ENCODE measurements around the gene UXS1. TPM values are rescaled to one million over a fixed set of nuclear protein-coding genes. Genes with fewer than 3 reads are reported as not detected.

The UXS1 gene
- total RNA-seq, 4 donors from 2014 or later, result 8.0 to 46.9 (median 18.4) TPM

GRCh38 chr2:106109675-106110424 lies 84.3 kb downstream of the UXS1 start:
- in situ Hi-C loops (cut with MboI; ENCODE audit: low sequenced_read_pairs in 4 of 4), result loop anchor here in 3 of 4 donors (5.0 to 25.0 kb wide), 3 partner anchors 352 to 435 kb away; partner anchors contain the start of gene RGPD3 (in 1 of the 3)
- intact Hi-C loops (cut with DNase I; ENCODE audit: low total_unique reads), result loop anchor here (10.0 kb wide), 1 partner anchor 365 kb away; no protein-coding TSS in a partner anchor
- Histone ChIP-seq H3K9me3 (no peaks in the 10 kb centered on the region), H3K27ac (no peak overlapping the region), H3K4me1 (peaks cover 7 to 10% of the 10 kb centered on the region in 2 donors), H3K4me3 (no peak overlapping the region), H3K27me3 (no peaks in the 10 kb centered on the region), H3K36me3 (peaks cover 0 to 16% of the 10 kb centered on the region in 2 donors)
- TF ChIP-seq CTCF (IDR thresholded peaks at IDR 0.05 in 4 of 5, conservative IDR thresholded peaks at IDR 0.05 in 1 of 5) (no peak), POLR2A (IDR thresholded peaks at IDR 0.05) (no peak)
- ATAC-seq (no peak), DNase-seq (no peak)

- Histone ChIP-seq H3K36me3 (peaks cover 0 to 16% of the 10 kb centered on the region in 2 donors), H3K4me1 (peaks cover 6 to 10% of the 10 kb centered on the region in 2 donors), H3K9me3 (no peaks in the 10 kb centered on the region), H3K27me3 (no peaks in the 10 kb centered on the region), H3K4me3 (no peak overlapping the region), H3K27ac (no peak overlapping the region)
- intact Hi-C loops (cut with DNase I; ENCODE audit: low total_unique reads), result loop anchor here (10.0 kb wide), 1 partner anchor 366 kb away; no protein-coding TSS in a partner anchor
- TF ChIP-seq POLR2A (IDR thresholded peaks at IDR 0.05), result no peak
- TF ChIP-seq CTCF (IDR thresholded peaks at IDR 0.05 in 4 of 5, conservative IDR thresholded peaks at IDR 0.05 in 1 of 5), result no peak
- no peak for ATAC-seq
- in situ Hi-C loops (cut with MboI; ENCODE audit: low sequenced_read_pairs in 4 of 4), result loop anchor here in 3 of 4 donors (5.0 to 25.0 kb wide), 3 partner anchors 354 to 436 kb away; partner anchors contain the start of gene RGPD3 (in 1 of the 3)
- DNase-seq, result no peak
These were observed 85.3 kb downstream of the UXS1 start for GRCh38 chr2:106108791-106109190.

- H3K27me3 ChIP-seq, result no peaks in the 10 kb centered on the region
- H3K4me1 ChIP-seq, result peaks cover 6 to 10% of the 10 kb centered on the region in 2 donors
- no peak for DNase-seq
- no peak for TF ChIP-seq POLR2A (IDR thresholded peaks at IDR 0.05)
- peak in 1 of 5 experiments; percentile 20 for TF ChIP-seq CTCF (IDR thresholded peaks at IDR 0.05 in 4 of 5, conservative IDR thresholded peaks at IDR 0.05 in 1 of 5)
- peaks cover 0 to 16% of the 10 kb centered on the region in 2 donors for H3K36me3 ChIP-seq
- peak overlapping the region in 1 of 4 donors; percentile 63 for H3K27ac ChIP-seq
- in situ Hi-C loops (cut with MboI; ENCODE audit: low sequenced_read_pairs in 4 of 4) (loop anchor here in 3 of 4 donors (5.0 to 25.0 kb wide), 3 partner anchors 354 to 436 kb away; partner anchors contain the start of gene RGPD3 (in 1 of the 3)), intact Hi-C loops (cut with DNase I; ENCODE audit: low total_unique reads) (loop anchor here (10.0 kb wide), 1 partner anchor 366 kb away; no protein-coding TSS in a partner anchor)
- H3K4me3 ChIP-seq, result no peak overlapping the region
- no peak for ATAC-seq
- H3K9me3 ChIP-seq, result no peaks in the 10 kb centered on the region
These were observed 85.8 kb downstream of the UXS1 start for GRCh38 chr2:106108351-106108750.

GRCh38 chr2:106107509-106108131 lies 86.5 kb downstream of the UXS1 start:
- peak overlapping the region in 1 of 4 donors; percentile 63 for H3K27ac ChIP-seq
- H3K9me3 ChIP-seq, result no peaks in the 10 kb centered on the region
- peaks cover 0 to 16% of the 10 kb centered on the region in 2 donors for H3K36me3 ChIP-seq
- intact Hi-C loops (cut with DNase I; ENCODE audit: low total_unique reads) (loop anchor here (10.0 kb wide), 1 partner anchor 367 kb away; no protein-coding TSS in a partner anchor), in situ Hi-C loops (cut with MboI; ENCODE audit: low sequenced_read_pairs in 4 of 4) (loop anchor here in 3 of 4 donors (5.0 to 25.0 kb wide), 3 partner anchors 355 to 437 kb away; partner anchors contain the start of gene RGPD3 (in 1 of the 3))
- H3K4me1 ChIP-seq, result peaks cover 6 to 10% of the 10 kb centered on the region in 2 donors
- DNase-seq (peak in 1 of 2 donors; percentile 41), ATAC-seq (peak; percentile 86)
- no peaks in the 10 kb centered on the region for H3K27me3 ChIP-seq
- no peak for TF ChIP-seq POLR2A (IDR thresholded peaks at IDR 0.05)
- TF ChIP-seq CTCF (IDR thresholded peaks at IDR 0.05 in 4 of 5, conservative IDR thresholded peaks at IDR 0.05 in 1 of 5), result peak in 1 of 5 experiments; percentile 41
- H3K4me3 ChIP-seq, result no peak overlapping the region

All from gastrocnemius medialis (tissue), 4 donors.